GM18502 (cell line): ENCODE data around the gene TEX22.
"Not testable (repeated sequence)": the region's sequence is repeated elsewhere in the genome, so short reads cannot be mapped to it uniquely, and the experiment has no call there.

Source experiments
- ATAC-seq: cut with Tn5 transposase; IDR thresholded peaks from one replicate; pipeline ENCODE4 v1.9.1; 2021; ENCODE audit warnings: mild to moderate bottlenecking; ENCODE audit not compliant: unreplicated experiment, poor library complexity

The TEX22 gene

GRCh38 chr14:105398044-105398725 lies at the start of gene TEX22:
Gene TEX22 (plus strand): TSS chr14:105398538. CDS start chr14:105399341, 803 bp downstream.
- ATAC-seq, result peak; percentile 82

- ATAC-seq, result no peak
Measured at GRCh38 chr14:105348945-105349699, 49.2 kb upstream of the TEX22 start.

- ATAC-seq, result no peak
Measured at GRCh38 chr14:105349992-105350391, 48.3 kb upstream of the TEX22 start.

- no peak for ATAC-seq
Measured at GRCh38 chr14:105350450-105351244, 47.7 kb upstream of the TEX22 start.

- ATAC-seq, result no peak
Measured at GRCh38 chr14:105351410-105351809, 46.9 kb upstream of the TEX22 start.

- peak; percentile 59 for ATAC-seq
Measured at GRCh38 chr14:105351920-105352851, 46.2 kb upstream of the TEX22 start.

- ATAC-seq, result no peak
Measured at GRCh38 chr14:105353136-105353535, 45.2 kb upstream of the TEX22 start.

- ATAC-seq, result no peak
Measured at GRCh38 chr14:105354541-105354940, 43.8 kb upstream of the TEX22 start.

GRCh38 chr14:105355049-105355575 lies 43.2 kb upstream of the TEX22 start:
- ATAC-seq, result no peak

GRCh38 chr14:105355850-105356604 lies 42.3 kb upstream of the TEX22 start:
- ATAC-seq, result no peak

- no peak for ATAC-seq
Measured at GRCh38 chr14:105356927-105357326, 41.4 kb upstream of the TEX22 start.

- no peak for ATAC-seq
Measured at GRCh38 chr14:105357626-105358025, 40.7 kb upstream of the TEX22 start.

GRCh38 chr14:105358140-105358846 lies 40.0 kb upstream of the TEX22 start:
- ATAC-seq, result no peak

- ATAC-seq, result no peak
Measured at GRCh38 chr14:105358943-105359342, 39.4 kb upstream of the TEX22 start.

GRCh38 chr14:105361412-105361811 lies 36.9 kb upstream of the TEX22 start:
- ATAC-seq, result not testable (repeated sequence)

- no peak for ATAC-seq
Measured at GRCh38 chr14:105363847-105364708, 34.3 kb upstream of the TEX22 start.

- no peak for ATAC-seq
Measured at GRCh38 chr14:105365101-105365500, 33.2 kb upstream of the TEX22 start.
